Measurements from ENCODE around the gene NUCB2.
"Not testable (repeated sequence)": the region's sequence is repeated elsewhere in the genome, so short reads cannot be mapped to it uniquely, and the experiment has no call there.

NUCB2 gene
- 29.3 to 37.4 reads per million in 2 donors for total RNA-seq

DNA sequence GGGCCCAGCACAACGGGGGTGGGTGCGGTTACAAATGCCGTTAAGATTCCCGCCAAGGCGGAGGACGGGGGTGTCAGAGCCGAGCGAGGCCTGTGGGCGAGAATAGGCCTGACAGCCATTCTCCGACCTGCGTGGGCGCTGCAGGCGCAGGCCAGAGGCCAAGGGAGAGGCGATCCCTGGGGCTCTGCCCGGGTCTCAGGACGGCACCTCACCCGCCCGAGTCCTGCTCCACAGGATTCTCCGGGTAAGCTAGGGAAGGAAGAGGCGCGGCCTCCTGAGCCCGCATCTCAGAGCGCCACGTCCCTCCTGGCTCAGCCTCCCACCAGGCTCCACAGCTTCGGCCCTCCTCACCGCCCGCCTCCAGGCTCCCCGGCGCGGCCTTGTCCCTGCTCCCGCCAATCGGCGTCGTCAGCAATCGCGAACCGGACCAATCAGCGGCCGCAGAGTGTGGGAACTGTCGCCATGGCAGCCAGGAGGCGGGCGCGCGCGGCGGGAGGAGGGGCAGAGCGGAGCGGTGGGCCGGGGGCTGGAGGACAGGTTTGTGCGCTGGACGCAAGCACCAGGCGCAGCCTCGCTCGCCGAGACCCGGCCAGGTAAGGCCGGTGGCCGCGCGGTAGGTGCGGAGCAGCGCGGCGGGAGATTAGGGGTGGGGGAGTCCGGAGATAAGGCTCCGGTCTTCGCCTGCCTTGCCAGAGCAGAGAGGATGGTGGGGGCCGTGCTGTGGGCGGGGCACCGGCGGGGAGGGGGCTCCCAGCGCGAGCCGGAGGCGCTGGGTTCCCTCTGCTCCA, at the start of gene NUCB2:
Gene NUCB2 (plus strand): TSS at position 504 of the 788 bp plus-strand sequence. CDS start 18,585 bp downstream, outside the sequence.
- DNase-seq, result peak; percentile 95

GRCh38 chr11:17228186-17228925, 48.2 kb upstream of the NUCB2 start:
- DNase-seq, result not testable (repeated sequence)

GRCh38 chr11:17229481-17230152, 46.9 kb upstream of the NUCB2 start:
- no peak for DNase-seq

GRCh38 chr11:17230867-17231851, 45.4 kb upstream of the NUCB2 start:
- no peak for DNase-seq

DNA sequence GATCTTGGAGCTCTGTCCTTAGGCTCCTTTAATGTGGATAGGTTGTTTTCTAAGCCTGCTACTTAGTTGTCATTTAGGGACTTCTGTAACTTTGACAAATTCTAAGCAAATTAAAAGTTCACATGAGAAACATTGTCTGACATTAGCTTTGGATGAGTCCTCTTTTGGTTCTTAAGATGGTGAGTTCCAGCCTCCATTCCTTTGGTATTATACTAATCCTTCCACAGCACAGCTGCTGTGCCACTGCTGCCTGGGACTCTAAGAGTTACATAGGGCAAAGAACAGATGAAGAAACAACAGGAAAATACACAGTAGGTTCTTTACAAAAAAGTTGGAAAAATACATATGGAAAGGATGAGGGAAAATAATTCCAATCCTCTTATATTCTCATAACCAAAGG, 43.4 kb upstream of the NUCB2 start:
- DNase-seq, result no peak

GRCh38 chr11:17238377-17238776, 38.2 kb upstream of the NUCB2 start:
- no peak for DNase-seq

DNA sequence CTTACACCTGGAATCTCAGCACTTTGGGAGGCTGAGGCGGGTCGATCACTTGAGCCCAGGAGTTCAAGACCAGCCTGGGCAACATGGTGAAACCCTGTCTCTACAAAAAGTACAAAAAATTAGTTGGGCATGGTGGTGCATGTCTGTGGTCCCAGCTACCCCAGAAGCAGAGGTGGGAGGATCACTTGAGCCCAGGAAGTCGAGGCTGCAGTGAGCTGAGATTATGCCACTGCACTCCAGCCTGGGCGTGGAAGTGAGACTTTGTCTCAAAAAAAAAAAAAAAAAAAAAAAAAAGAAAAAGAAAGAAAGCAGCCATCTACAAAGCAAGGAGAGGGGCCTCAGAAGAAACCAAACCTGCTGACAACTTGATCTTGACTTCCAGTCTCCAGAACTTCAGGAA, 36.6 kb upstream of the NUCB2 start:
- not testable (repeated sequence) for DNase-seq

- no peak for DNase-seq
Observed at GRCh38 chr11:17240780-17241179, 35.8 kb upstream of the NUCB2 start.

GRCh38 chr11:17242954-17243353, 33.6 kb upstream of the NUCB2 start:
- DNase-seq, result not testable (repeated sequence)

DNA sequence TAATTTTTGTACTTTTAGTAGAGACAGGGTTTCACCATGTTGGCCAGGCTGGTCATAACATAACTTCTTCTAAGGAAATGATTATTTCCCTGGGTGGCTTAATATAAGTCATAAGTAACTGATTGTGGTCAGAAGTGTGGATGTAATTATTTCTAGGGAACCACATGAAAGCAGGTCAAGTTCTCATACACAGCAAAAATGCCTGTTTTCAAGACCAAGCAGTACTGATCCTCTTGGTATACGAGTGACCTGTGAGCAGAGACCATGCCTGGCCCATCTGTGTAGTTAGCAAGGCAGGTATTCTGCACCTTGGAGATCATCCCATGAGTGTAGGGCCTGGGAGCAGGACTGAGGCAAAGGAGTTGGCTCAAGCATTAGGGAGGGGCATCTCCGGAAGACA, 32.5 kb upstream of the NUCB2 start:
- DNase-seq, result no peak

- no peak for DNase-seq
Observed at GRCh38 chr11:17250561-17251350, 25.8 kb upstream of the NUCB2 start.

GRCh38 chr11:17252704-17253103, 23.8 kb upstream of the NUCB2 start:
- no peak for DNase-seq

GRCh38 chr11:17256512-17256911, 20.0 kb upstream of the NUCB2 start:
- DNase-seq, result no peak

GRCh38 chr11:17257196-17257595, 19.3 kb upstream of the NUCB2 start:
- no peak for DNase-seq

- DNase-seq, result no peak
Observed at GRCh38 chr11:17258670-17259069, 17.9 kb upstream of the NUCB2 start.

GRCh38 chr11:17259519-17259918, 17.0 kb upstream of the NUCB2 start:
- no peak for DNase-seq

DNA sequence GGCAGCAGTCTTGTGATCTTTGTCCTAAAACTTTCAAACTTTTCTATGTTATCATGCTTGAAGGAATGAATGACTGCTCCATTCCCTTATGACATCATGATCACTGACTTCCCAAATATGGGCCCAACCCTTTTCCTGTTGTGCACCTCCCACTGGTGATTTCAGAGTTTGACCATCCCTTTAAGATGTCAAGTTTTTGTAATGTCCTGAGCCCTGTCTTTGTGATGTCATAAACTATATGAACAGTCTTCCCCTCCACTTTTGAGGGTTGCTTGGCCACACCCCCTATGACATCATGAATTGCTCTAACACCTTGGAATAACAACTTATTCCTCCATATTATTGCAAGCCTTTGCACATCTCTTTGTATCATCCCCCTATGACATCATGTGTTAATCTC, 16.5 kb upstream of the NUCB2 start:
- DNase-seq, result no peak

GRCh38 chr11:17263769-17264168, 12.8 kb upstream of the NUCB2 start:
- DNase-seq, result no peak

DNA sequence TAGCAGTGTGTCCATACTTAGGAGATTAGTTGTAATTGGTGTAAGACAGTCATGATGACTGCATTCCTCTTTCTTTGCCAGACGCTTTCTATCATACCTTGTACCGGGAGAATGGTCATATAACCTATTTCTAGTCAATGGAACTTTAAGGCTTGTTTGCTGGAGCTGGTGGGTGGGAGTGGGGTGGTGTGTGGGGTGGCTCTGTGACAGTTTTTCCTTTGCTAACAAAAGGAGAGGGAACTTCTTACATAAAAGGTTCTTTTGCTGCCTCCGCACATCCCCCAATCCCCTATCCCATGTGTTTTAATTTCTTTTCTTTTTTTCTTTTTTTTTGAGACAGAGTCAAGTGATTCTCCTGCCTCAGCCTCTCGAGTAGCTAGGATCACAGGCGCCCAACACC, 9.8 kb upstream of the NUCB2 start:
- no peak for DNase-seq

GRCh38 chr11:17267576-17267975, 9.0 kb upstream of the NUCB2 start:
- no peak for DNase-seq

- not testable (repeated sequence) for DNase-seq
Observed at GRCh38 chr11:17268500-17268899, 8.0 kb upstream of the NUCB2 start.
